Fibroblast of skin of right quadriceps (primary cell): ENCODE data around the gene GATD1.

ENCODE experiments used
- DNase-seq: peaks from one replicate; pipeline ENCODE4 v3.0.0-alpha.2; 2013

Gene GATD1

GRCh38 chr11:724778-725386 is 52.4 kb downstream of the GATD1 start:
- no peak for DNase-seq

- DNase-seq, result no peak
Measured at GRCh38 chr11:724049-724777, 53.1 kb downstream of the GATD1 start.

GRCh38 chr11:723120-723883 is 54.0 kb downstream of the GATD1 start:
- peak; percentile 53 for DNase-seq

- DNase-seq, result no peak
Measured at GRCh38 chr11:722346-722811, 54.9 kb downstream of the GATD1 start.

GRCh38 chr11:721741-722345 is 55.4 kb downstream of the GATD1 start:
- no peak for DNase-seq

- DNase-seq, result no peak
Measured at GRCh38 chr11:721247-721740, 56.0 kb downstream of the GATD1 start.

GRCh38 chr11:720642-721246 is 56.5 kb downstream of the GATD1 start:
- no peak for DNase-seq

- DNase-seq, result no peak
Measured at GRCh38 chr11:720017-720641, 57.2 kb downstream of the GATD1 start.

- no peak for DNase-seq
Measured at GRCh38 chr11:719214-720016, 57.9 kb downstream of the GATD1 start.
